GM12878 (cell line): ENCODE data around the gene VPS16. TPM values are rescaled to one million over a fixed set of nuclear protein-coding genes. Genes with fewer than 3 reads are reported as not detected.

Experiments
- BHLHE40 ChIP-seq, 2 experiments: fragments of 450-650 bp in 1 of 2; IDR thresholded peaks; 2 replicates each; pipeline ENCODE4 v1.6.1; 2011 to 2017; ENCODE audit warnings: low read depth in 2 of 2, borderline replicate concordance in 1 of 2, improper control_type of control experiment in 1 of 2, low read length in 1 of 2, mild to moderate bottlenecking in 1 of 2
- BMI1 ChIP-seq: fragments of 450-650 bp; IDR thresholded peaks from 2 replicates; pipeline ENCODE4 v1.6.1; 2016; ENCODE audit warnings: mild to moderate bottlenecking, moderate library complexity, borderline replicate concordance
- CHD2 ChIP-seq: IDR thresholded peaks from 2 replicates; pipeline ENCODE4 v1.6.1; 2011; ENCODE audit warnings: low read depth, low read length, improper control_type of control experiment, borderline replicate concordance
- CUX1 ChIP-seq: IDR thresholded peaks from 2 replicates; pipeline ENCODE4 v1.6.1; 2012; ENCODE audit warnings: improper control_type of control experiment, low read depth, low read length; ENCODE audit not compliant: insufficient replicate concordance
- EP300 ChIP-seq, 2 experiments: fragments of 150-350 bp in 1 of 2; IDR thresholded peaks; 2 replicates each; pipeline ENCODE4 v1.6.1; 2011 to 2012; ENCODE audit warnings: low read depth in 2 of 2, low read length in 2 of 2, borderline replicate concordance in 1 of 2, improper control_type of control experiment in 1 of 2, inconsistent platforms in 1 of 2; ENCODE audit not compliant: control insufficient read depth in 1 of 2
- HDAC6 ChIP-seq: fragments of 200-600 bp; sonication (generic); IDR thresholded peaks from one replicate; pipeline ENCODE4 v1.8.0; 2017; ENCODE audit warnings: antibody characterized with exemption; ENCODE audit not compliant: unreplicated experiment
- IRF5 ChIP-seq: fragments of 450-650 bp; IDR thresholded peaks from 2 replicates; pipeline ENCODE4 v1.6.1; 2017; ENCODE audit warnings: borderline replicate concordance
- LARP7 ChIP-seq: fragments of 450-650 bp; IDR thresholded peaks from 2 replicates; pipeline ENCODE4 v1.6.1; 2017; ENCODE audit warnings: mild to moderate bottlenecking
- RCOR1 ChIP-seq: conservative IDR thresholded peaks from 2 replicates; pipeline ENCODE4 v1.6.1; 2012; ENCODE audit warnings: low read depth, low read length, improper control_type of control experiment
- RFX5 ChIP-seq: IDR thresholded peaks from 2 replicates; pipeline ENCODE4 v1.6.1; 2011; ENCODE audit warnings: low read depth, low read length, improper control_type of control experiment
- RUNX3 ChIP-seq: IDR thresholded peaks from 2 replicates; pipeline ENCODE4 v1.6.1; 2012; ENCODE audit warnings: low read length, inconsistent platforms
- SIN3A ChIP-seq: IDR thresholded peaks from 2 replicates; pipeline ENCODE4 v1.6.1; 2012; ENCODE audit warnings: low read depth, low read length, improper control_type of control experiment
- USF2 ChIP-seq: IDR thresholded peaks from 2 replicates; pipeline ENCODE4 v1.6.1; 2011; ENCODE audit warnings: low read depth, low read length, improper control_type of control experiment, borderline replicate concordance
- ZNF274 ChIP-seq: IDR thresholded peaks from one replicate; pipeline ENCODE4 v1.8.0; 2011; ENCODE audit not compliant: insufficient read length, insufficient read depth
- ZNF687 ChIP-seq: fragments of 450-650 bp; IDR thresholded peaks from 2 replicates; pipeline ENCODE4 v1.6.1; 2017; ENCODE audit warnings: mild to moderate bottlenecking, moderate library complexity
- polyA plus RNA-seq, 11 experiments: library from polyadenylated mRNA; depleted of rRNA in 4 of 11; unstranded in 6 of 11; stranded (reverse) in 5 of 11; fragments of >200 nt; fragmentation: Nextera tagmentation in 4 of 11; fragmentation: Illumina TruSeq in 1 of 11; extraction: Ambion mirVana in 4 of 11; extraction: Trizol in 1 of 11; gene quantifications; 1 replicate in 1 of 11; 2 replicates in 10 of 11; pipeline versions ENCODE4 v1.2.1 to v1.2.3, GENCODE V29; 2011 to 2016; ENCODE audit warnings: inconsistent platforms in 2 of 11, missing spikeins in 2 of 11, low read depth in 1 of 11
- total RNA-seq, 4 experiments: library from RNA; depleted of rRNA in 3 of 4; stranded (reverse); fragments of >200 nt in 3 of 4; fragmentation: Illumina TruSeq in 1 of 4; extraction: Trizol in 1 of 4; gene quantifications; 2 replicates each; pipeline versions ENCODE4 v1.2.1 to v1.2.3, GENCODE V29; 2013 to 2021

VPS16 gene
- total and polyA plus RNA-seq, 10 of the 15 experiments (the other 5 are each of a cell fraction or from before 2014, with no cell fraction given): 8.4 to 37.5 (median 26.4) TPM

GRCh38 chr20:2838170-2838797 lies 2.3 kb upstream of the VPS16 start (continued):
- TF ChIP-seq CUX1 (no peak), ZNF687 (no peak), RUNX3 (peak; percentile 89), CHD2 (peak; percentile 36; the same call in 1 of the 2 replicates), ZNF274 (no peak), LARP7 (no peak), RCOR1 (no peak), BMI1 (no peak), BHLHE40 (IDR thresholded peaks at IDR 0.05; ENCODE audit: borderline replicate concordance in 1 of 2, low read depth in 2 of 2, low read length in 1 of 2) (peak; percentile 12 to 79; a peak in 2 of 4 replicates), USF2 (no peak), SIN3A (no peak), EP300 (IDR thresholded peaks at IDR 0.05; ENCODE audit: borderline replicate concordance in 1 of 2, control insufficient read depth in 1 of 2, low read depth in 2 of 2, low read length in 2 of 2) (no peak), IRF5 (no peak), RFX5 (no peak), HDAC6 (no peak)
